Parietal lobe (tissue), 1 donor: ENCODE results near the gene TMEM82. TPM values are rescaled to one million over a fixed set of nuclear protein-coding genes. Genes with fewer than 3 reads are reported as not detected.

ENCODE experiments used
- total RNA-seq: library from RNA; depleted of rRNA; stranded (reverse); fragments of >200 nt; gene quantifications from one replicate; pipeline ENCODE4 v1.2.3, GENCODE V29; 2014

Gene TMEM82
- total RNA-seq: not detected

GRCh38 chr1:15742339-15742801 is at the start of gene TMEM82:
TSS of gene TMEM82 (plus strand) at chr1:15742499. CDS start at chr1:15742560, 61 bp downstream.

GRCh38 chr1:15736038-15736891 is 6.0 kb upstream of the TMEM82 start, which contains the start of gene SLC25A34:
TSS of gene SLC25A34 (plus strand) at chr1:15736258. CDS start at chr1:15736486, 228 bp downstream.

GRCh38 chr1:15758343-15758931 is 16.1 kb downstream of the TMEM82 start, which contains the start of gene FBLIM1:
TSS of gene FBLIM1 (plus strand) at chr1:15758795. CDS start at chr1:15764984, 6,189 bp downstream.

Other genes starting within 250 kb of the TMEM82 start
- 3.4 TPM for gene CASP9, start 218.3 kb upstream of the TMEM82 start, total RNA-seq
- gene DNAJC16, start 215.7 kb upstream of the TMEM82 start, total RNA-seq: 21.9 TPM
- gene AGMAT, start 157.4 kb upstream of the TMEM82 start, total RNA-seq: 0.31 TPM
- gene DDI2, start 125.0 kb upstream of the TMEM82 start, total RNA-seq: 48.5 TPM
- gene PLEKHM2, start 58.2 kb upstream of the TMEM82 start, total RNA-seq: 41.0 TPM
- gene SLC25A34, start 6.2 kb upstream of the TMEM82 start, total RNA-seq: 1.6 TPM
- 13.8 TPM for gene FBLIM1, start 16.3 kb downstream of the TMEM82 start, total RNA-seq
- 1.9 TPM for gene UQCRHL, start 65.2 kb downstream of the TMEM82 start, total RNA-seq
- 122 TPM for gene SPEN, start 105.2 kb downstream of the TMEM82 start, total RNA-seq
- gene ZBTB17, start 233.6 kb downstream of the TMEM82 start, total RNA-seq: 51.3 TPM